ENCODE measurements around the gene GGCX. TPM values are rescaled to one million over a fixed set of nuclear protein-coding genes. Genes with fewer than 3 reads are reported as not detected.

Gene GGCX
- total RNA-seq, 2 donors from 2014 or later = 74.5 to 89.5 TPM

- 85 to 92% methylated on average over 3 of the region's 3 CpGs for WGBS, 2 experiments (ENCODE audit: insufficient coverage in 1 of 2, insufficient read length in 1 of 2)
- H3K4me3 ChIP-seq (ENCODE audit: low read length) = no peak overlapping the region
- H3K4me1 ChIP-seq (ENCODE audit: control insufficient read depth, insufficient read depth, low read length) = peaks cover 7% of the 10 kb centered on the region
Observed at GRCh38 chr2:85534881-85535280, 26.4 kb downstream of the GGCX start.

GRCh38 chr2:85534099-85534498 is 27.2 kb downstream of the GGCX start:
- H3K4me3 ChIP-seq (ENCODE audit: low read length) = no peak overlapping the region
- Mint-ChIP-seq H3K9me3 (peaks cover 6% of the 10 kb centered on the region), H3K27me3 (ENCODE audit: insufficient read depth) (no peaks in the 10 kb centered on the region), H3K27ac (no peak overlapping the region), H3K36me3 (ENCODE audit: low read depth) (no peaks in the 10 kb centered on the region), H3K4me1 (peaks cover 15% of the 10 kb centered on the region), H3K4me3 (no peak overlapping the region)
- 86 to 90% methylated on average over 2 to 3 of the region's 3 CpGs for WGBS, 2 experiments (ENCODE audit: insufficient coverage in 1 of 2, insufficient read length in 1 of 2)
- no peaks in the 10 kb centered on the region for H3K36me3 ChIP-seq (ENCODE audit: control insufficient read depth, insufficient read depth, low read length)
- no peaks in the 10 kb centered on the region for H3K9me3 ChIP-seq (ENCODE audit: control insufficient read depth, low read length)
- H3K27ac ChIP-seq (ENCODE audit: low read depth, low read length) = no peak overlapping the region
- H3K4me1 ChIP-seq (ENCODE audit: control insufficient read depth, insufficient read depth, low read length) = peaks cover 7% of the 10 kb centered on the region
- no peak for DNase-seq
- no peak overlapping the region for H3K9ac ChIP-seq (ENCODE audit: extremely low read depth, low read length, poor library complexity, severe bottlenecking)
- TF ChIP-seq CTCF (conservative IDR thresholded peaks at IDR 0.05) = no peak
- H3K27me3 ChIP-seq (ENCODE audit: control insufficient read depth, insufficient read depth, low read length, poor library complexity, severe bottlenecking) = no peaks in the 10 kb centered on the region

More at GRCh38 chr2:85534881-85535280, 26.4 kb downstream of the GGCX start:
- Mint-ChIP-seq H3K36me3 (ENCODE audit: low read depth) (peaks cover 2% of the 10 kb centered on the region), H3K4me3 (no peak overlapping the region), H3K27me3 (ENCODE audit: insufficient read depth) (no peaks in the 10 kb centered on the region), H3K9me3 (peaks cover 4% of the 10 kb centered on the region), H3K27ac (no peak overlapping the region), H3K4me1 (peaks cover 15% of the 10 kb centered on the region)
- TF ChIP-seq CTCF (conservative IDR thresholded peaks at IDR 0.05) = no peak
- Histone ChIP-seq H3K27me3 (ENCODE audit: control insufficient read depth, insufficient read depth, low read length, poor library complexity, severe bottlenecking) (no peaks in the 10 kb centered on the region), H3K27ac (ENCODE audit: low read depth, low read length) (no peak overlapping the region), H3K9me3 (ENCODE audit: control insufficient read depth, low read length) (no peaks in the 10 kb centered on the region), H3K36me3 (ENCODE audit: control insufficient read depth, insufficient read depth, low read length) (no peaks in the 10 kb centered on the region), H3K9ac (ENCODE audit: extremely low read depth, low read length, poor library complexity, severe bottlenecking) (no peak overlapping the region)
- no peak for DNase-seq

GRCh38 chr2:85531589-85531988 is 29.7 kb downstream of the GGCX start:
- TF ChIP-seq CTCF (conservative IDR thresholded peaks at IDR 0.05) = no peak
- Mint-ChIP-seq H3K36me3 (ENCODE audit: low read depth) (no peaks in the 10 kb centered on the region), H3K4me3 (no peak overlapping the region), H3K4me1 (no peaks in the 10 kb centered on the region), H3K27ac (no peak overlapping the region), H3K27me3 (ENCODE audit: insufficient read depth) (no peaks in the 10 kb centered on the region), H3K9me3 (peaks cover 6% of the 10 kb centered on the region)
- H3K27me3 ChIP-seq (ENCODE audit: control insufficient read depth, insufficient read depth, low read length, poor library complexity, severe bottlenecking) = no peaks in the 10 kb centered on the region
- 68% methylated on average over 2 of the region's 2 CpGs; no CpG with 5 or more reads in 1 of the 2 experiments for WGBS, 2 experiments (ENCODE audit: insufficient coverage in 1 of 2, insufficient read length in 1 of 2)
- no peak overlapping the region for H3K9ac ChIP-seq (ENCODE audit: extremely low read depth, low read length, poor library complexity, severe bottlenecking)
- H3K4me1 ChIP-seq (ENCODE audit: control insufficient read depth, insufficient read depth, low read length) = no peaks in the 10 kb centered on the region
- H3K27ac ChIP-seq (ENCODE audit: low read depth, low read length) = no peak overlapping the region
- no peaks in the 10 kb centered on the region for H3K9me3 ChIP-seq (ENCODE audit: control insufficient read depth, low read length)
- no peak overlapping the region for H3K4me3 ChIP-seq (ENCODE audit: low read length)
- no peaks in the 10 kb centered on the region for H3K36me3 ChIP-seq (ENCODE audit: control insufficient read depth, insufficient read depth, low read length)
- DNase-seq = no peak
